Tibial nerve (tissue), 4 donors: ENCODE measurements around the gene IFNGR2.

Experiments
- EP300 ChIP-seq, 2 donors: sonication (generic); formaldehyde crosslinking; IDR thresholded peaks; one replicate each; pipeline ENCODE4 v1.6.1; 2017; ENCODE audit warnings: antibody characterized with exemption in 2 of 2, mild to moderate bottlenecking in 1 of 2
- POLR2A ChIP-seq, 2 donors: fragments of 450-650 bp; IDR thresholded peaks; one replicate each; pipeline ENCODE4 v1.6.1; 2017; ENCODE audit warnings: antibody characterized with exemption in 2 of 2, mild to moderate bottlenecking in 2 of 2, moderate library complexity in 2 of 2
- TF ChIP-seq, protein P1 (sequence below), 5 experiments: fragments of 200-600 bp in 3 of 5; fragments of 450-650 bp in 2 of 5; sonication (generic) in 3 of 5; IDR thresholded peaks; one replicate each; pipeline ENCODE4 v1.5.1; 2016 to 2019; ENCODE audit warnings: antibody characterized with exemption in 5 of 5, mild to moderate bottlenecking in 3 of 5, moderate library complexity in 2 of 5

DNA sequence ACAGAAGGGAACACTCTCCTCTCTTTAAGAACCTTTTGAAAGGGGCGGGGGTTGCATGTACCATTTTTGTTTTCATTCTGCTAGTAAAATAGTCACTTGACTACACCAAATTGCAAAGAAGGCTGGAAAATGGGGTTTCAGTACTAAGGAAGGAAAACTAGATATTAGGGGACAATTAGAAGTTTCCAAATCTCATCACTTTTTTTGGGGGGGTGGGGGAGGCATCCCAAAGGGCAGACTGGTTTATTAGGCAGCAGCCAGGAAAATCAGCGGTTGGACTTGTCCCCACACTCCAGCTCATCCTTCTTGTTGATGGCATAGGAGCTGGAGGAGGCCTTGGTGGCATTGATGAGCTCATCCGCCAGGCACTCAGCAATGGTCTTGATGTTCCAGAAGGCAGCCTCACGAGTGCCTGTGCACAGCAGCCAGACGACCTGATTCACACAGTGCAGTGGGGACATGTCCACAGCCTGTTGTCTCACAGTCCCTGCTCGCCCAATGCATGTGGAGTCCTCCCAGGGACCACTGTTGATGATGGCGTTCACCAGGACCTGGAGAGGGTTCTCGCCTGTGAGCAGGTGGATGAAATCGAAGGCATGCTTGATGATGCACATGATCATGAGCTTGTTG lies 78.2 kb downstream of the IFNGR2 start:
- TF ChIP-seq, protein P1, sequence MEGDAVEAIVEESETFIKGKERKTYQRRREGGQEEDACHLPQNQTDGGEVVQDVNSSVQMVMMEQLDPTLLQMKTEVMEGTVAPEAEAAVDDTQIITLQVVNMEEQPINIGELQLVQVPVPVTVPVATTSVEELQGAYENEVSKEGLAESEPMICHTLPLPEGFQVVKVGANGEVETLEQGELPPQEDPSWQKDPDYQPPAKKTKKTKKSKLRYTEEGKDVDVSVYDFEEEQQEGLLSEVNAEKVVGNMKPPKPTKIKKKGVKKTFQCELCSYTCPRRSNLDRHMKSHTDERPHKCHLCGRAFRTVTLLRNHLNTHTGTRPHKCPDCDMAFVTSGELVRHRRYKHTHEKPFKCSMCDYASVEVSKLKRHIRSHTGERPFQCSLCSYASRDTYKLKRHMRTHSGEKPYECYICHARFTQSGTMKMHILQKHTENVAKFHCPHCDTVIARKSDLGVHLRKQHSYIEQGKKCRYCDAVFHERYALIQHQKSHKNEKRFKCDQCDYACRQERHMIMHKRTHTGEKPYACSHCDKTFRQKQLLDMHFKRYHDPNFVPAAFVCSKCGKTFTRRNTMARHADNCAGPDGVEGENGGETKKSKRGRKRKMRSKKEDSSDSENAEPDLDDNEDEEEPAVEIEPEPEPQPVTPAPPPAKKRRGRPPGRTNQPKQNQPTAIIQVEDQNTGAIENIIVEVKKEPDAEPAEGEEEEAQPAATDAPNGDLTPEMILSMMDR (IDR thresholded peaks at IDR 0.05): no peak
- TF ChIP-seq EP300 (IDR thresholded peaks at IDR 0.05): no peak
- TF ChIP-seq POLR2A (IDR thresholded peaks at IDR 0.05): no peak
